MM.1S (cell line): Measurements from ENCODE around the gene JPT2.

Source experiments
- DNase-seq: peaks from one replicate; pipeline ENCODE4 v3.0.0-alpha.2; 2015
- H2AFZ ChIP-seq: fragments of 300-600 bp; sonication (generic); 2 replicates; pipeline ENCODE4 v1.6.0; 2016; ENCODE audit warnings: antibody characterized with exemption, low read length
- H3F3A ChIP-seq: fragments of 300-600 bp; sonication (generic); 2 replicates; pipeline ENCODE4 v1.6.1; 2016; ENCODE audit warnings: mild to moderate bottlenecking, antibody characterized with exemption, low read length, moderate library complexity, mixed read lengths; ENCODE audit not compliant: insufficient read depth
- H3K27ac ChIP-seq: fragments of 300-600 bp; sonication (generic); 2 replicates; pipeline ENCODE4 v1.5.1; 2016; ENCODE audit warnings: mild to moderate bottlenecking, low read length
- H3K27me3 ChIP-seq: fragments of 300-600 bp; sonication (generic); replicated peaks from 2 replicates; pipeline ENCODE4 v1.6.0; 2016; ENCODE audit warnings: low read length; ENCODE audit not compliant: insufficient read depth
- H3K36me3 ChIP-seq: fragments of 300-600 bp; sonication (generic); replicated peaks from 2 replicates; pipeline ENCODE4 v1.6.1; 2016; ENCODE audit warnings: mild to moderate bottlenecking, low read length, mixed read lengths; ENCODE audit not compliant: insufficient read depth
- H3K4me1 ChIP-seq: fragments of 300-600 bp; sonication (generic); 2 replicates; pipeline ENCODE4 v1.6.1; 2016; ENCODE audit warnings: low read length, mixed read lengths
- H3K4me2 ChIP-seq: fragments of 300-600 bp; sonication (generic); 2 replicates; pipeline ENCODE4 v1.6.0; 2016; ENCODE audit warnings: low read depth, low read length
- H3K4me3 ChIP-seq: fragments of 300-600 bp; sonication (generic); 2 replicates; pipeline ENCODE4 v1.5.1; 2016; ENCODE audit warnings: low read length, mixed read lengths
- H3K79me2 ChIP-seq: fragments of 300-600 bp; sonication (generic); 2 replicates; pipeline ENCODE4 v1.6.1; 2016; ENCODE audit warnings: mixed run types, low read length, mixed read lengths
- H3K9ac ChIP-seq: fragments of 300-600 bp; sonication (generic); 2 replicates; pipeline ENCODE4 v1.6.1; 2016; ENCODE audit warnings: low read length, mixed read lengths
- H3K9me2 ChIP-seq: fragments of 300-600 bp; sonication (generic); replicated peaks from 2 replicates; pipeline ENCODE4 v1.6.1; 2016; ENCODE audit warnings: mild to moderate bottlenecking, low read length, mixed read lengths; ENCODE audit not compliant: insufficient read depth
- H3K9me3 ChIP-seq: fragments of 300-600 bp; sonication (generic); replicated peaks from 2 replicates; pipeline ENCODE4 v1.6.1; 2016; ENCODE audit warnings: mild to moderate bottlenecking, low read length, mixed read lengths; ENCODE audit not compliant: insufficient read depth
- H4K20me1 ChIP-seq: fragments of 300-600 bp; sonication (generic); 2 replicates; pipeline ENCODE4 v1.6.1; 2016; ENCODE audit warnings: mild to moderate bottlenecking, low read length, moderate library complexity, mixed read lengths; ENCODE audit not compliant: insufficient read depth
- EZH2 ChIP-seq: fragments of 300-600 bp; sonication (generic); optimal IDR thresholded peaks from 2 replicates; pipeline ENCODE3; 2017; ENCODE audit warnings: low read depth, mild to moderate bottlenecking, antibody characterized with exemption, low read length, mixed read lengths
- EZH2phosphoT487 ChIP-seq: fragments of 300-600 bp; sonication (generic); IDR thresholded peaks from 2 replicates; pipeline ENCODE4 v1.6.1; 2018; ENCODE audit warnings: antibody characterized with exemption, low read length
- TF ChIP-seq, protein P1 (sequence below): fragments of 300-600 bp; sonication (generic); IDR thresholded peaks from 2 replicates; pipeline ENCODE4 v1.5.1; 2016; ENCODE audit warnings: antibody characterized with exemption, low read length, mixed read lengths

The JPT2 gene

DNA sequence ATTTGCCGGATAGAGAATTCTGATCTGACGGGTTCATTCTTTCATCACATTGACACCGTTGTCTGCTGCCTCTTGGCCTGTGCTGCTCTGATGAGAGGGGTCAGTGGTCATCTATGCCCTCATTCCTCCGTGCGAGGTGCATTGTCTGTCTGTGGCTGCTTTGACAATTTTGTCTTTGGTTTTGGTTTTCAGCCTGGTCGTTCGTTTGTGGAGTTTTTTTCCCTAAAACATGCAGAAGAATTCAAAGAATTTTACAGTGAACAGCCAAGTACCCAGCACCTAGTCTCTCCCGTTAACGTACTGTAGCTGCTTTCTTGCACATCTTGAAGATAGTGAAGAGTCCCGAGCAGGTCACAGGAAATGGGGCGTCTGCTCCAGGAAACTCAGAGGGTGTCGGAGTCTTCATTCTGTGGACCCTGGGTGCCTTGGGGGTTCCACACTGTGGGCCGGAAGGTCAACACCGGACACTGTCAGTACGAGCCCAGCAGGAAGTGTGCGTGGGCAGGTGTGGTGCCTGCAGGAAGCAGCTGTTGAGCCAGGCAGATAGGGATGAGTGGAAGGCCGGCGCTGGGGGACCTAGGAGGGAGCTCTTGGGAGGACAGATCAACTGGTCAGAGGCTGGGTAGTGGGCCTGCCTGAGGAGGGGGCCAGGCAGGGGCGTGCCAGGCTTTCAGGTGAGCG, 37.7 kb upstream of the JPT2 start:
- Histone ChIP-seq H3K27ac (no peak overlapping the region), H3K9me2 (no peaks in the 10 kb centered on the region), H3K4me3 (no peak overlapping the region), H4K20me1 (no peaks in the 10 kb centered on the region), H3K36me3 (peaks cover 6% of the 10 kb centered on the region; the same call in 1 of the 2 replicates), H3K9me3 (no peaks in the 10 kb centered on the region), H3K9ac (no peak overlapping the region), H3F3A (no peaks in the 10 kb centered on the region), H3K79me2 (no peaks in the 10 kb centered on the region), H3K4me2 (no peak overlapping the region), H3K27me3 (no peaks in the 10 kb centered on the region), H3K4me1 (no peaks in the 10 kb centered on the region), H2AFZ (no peak overlapping the region)
- DNase-seq = no peak
- no peak for TF ChIP-seq EZH2
- TF ChIP-seq EZH2phosphoT487 = no peak
- TF ChIP-seq, protein P1, sequence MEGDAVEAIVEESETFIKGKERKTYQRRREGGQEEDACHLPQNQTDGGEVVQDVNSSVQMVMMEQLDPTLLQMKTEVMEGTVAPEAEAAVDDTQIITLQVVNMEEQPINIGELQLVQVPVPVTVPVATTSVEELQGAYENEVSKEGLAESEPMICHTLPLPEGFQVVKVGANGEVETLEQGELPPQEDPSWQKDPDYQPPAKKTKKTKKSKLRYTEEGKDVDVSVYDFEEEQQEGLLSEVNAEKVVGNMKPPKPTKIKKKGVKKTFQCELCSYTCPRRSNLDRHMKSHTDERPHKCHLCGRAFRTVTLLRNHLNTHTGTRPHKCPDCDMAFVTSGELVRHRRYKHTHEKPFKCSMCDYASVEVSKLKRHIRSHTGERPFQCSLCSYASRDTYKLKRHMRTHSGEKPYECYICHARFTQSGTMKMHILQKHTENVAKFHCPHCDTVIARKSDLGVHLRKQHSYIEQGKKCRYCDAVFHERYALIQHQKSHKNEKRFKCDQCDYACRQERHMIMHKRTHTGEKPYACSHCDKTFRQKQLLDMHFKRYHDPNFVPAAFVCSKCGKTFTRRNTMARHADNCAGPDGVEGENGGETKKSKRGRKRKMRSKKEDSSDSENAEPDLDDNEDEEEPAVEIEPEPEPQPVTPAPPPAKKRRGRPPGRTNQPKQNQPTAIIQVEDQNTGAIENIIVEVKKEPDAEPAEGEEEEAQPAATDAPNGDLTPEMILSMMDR = no peak

DNA sequence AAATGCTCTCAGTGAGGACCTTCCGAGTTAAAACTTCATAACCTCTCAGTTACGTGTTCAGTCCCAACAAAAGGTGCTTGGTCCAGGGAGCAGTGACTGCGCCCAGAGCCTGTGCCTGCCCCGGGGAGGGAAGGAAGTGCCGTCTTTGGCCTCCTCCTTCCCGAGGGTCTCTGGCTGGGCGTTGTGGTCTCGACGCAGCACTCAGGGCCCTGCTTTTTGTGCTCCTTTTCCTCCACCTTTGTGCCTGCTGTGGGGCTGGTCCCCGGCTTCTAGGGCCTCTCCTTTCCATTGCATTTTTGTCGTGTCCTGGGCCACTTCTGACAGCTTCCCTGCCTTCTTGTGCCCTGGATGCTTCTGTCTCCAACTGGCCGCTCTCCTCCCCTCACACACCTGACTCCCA, 36.8 kb upstream of the JPT2 start:
- no peaks in the 10 kb centered on the region for H3K27me3 ChIP-seq
- peaks cover 6% of the 10 kb centered on the region; the same call in 1 of the 2 replicates for H3K36me3 ChIP-seq
- no peaks in the 10 kb centered on the region for H3K9me3 ChIP-seq
- H3K4me1 ChIP-seq = no peaks in the 10 kb centered on the region
- no peak for DNase-seq
- H2AFZ ChIP-seq = no peak overlapping the region
- no peak overlapping the region for H3K4me2 ChIP-seq
- no peak overlapping the region for H3K4me3 ChIP-seq
- H3K9ac ChIP-seq = no peak overlapping the region
- no peak overlapping the region for H3K27ac ChIP-seq
- no peaks in the 10 kb centered on the region for H3K79me2 ChIP-seq
- H3F3A ChIP-seq = no peaks in the 10 kb centered on the region
- no peak for TF ChIP-seq EZH2phosphoT487
- TF ChIP-seq, protein P1 = no peak
- no peak for TF ChIP-seq EZH2
- H3K9me2 ChIP-seq = no peaks in the 10 kb centered on the region
- no peaks in the 10 kb centered on the region for H4K20me1 ChIP-seq

GRCh38 chr16:1642148-1642547, 35.9 kb upstream of the JPT2 start:
- no peak overlapping the region for H3K27ac ChIP-seq
- H3K27me3 ChIP-seq = no peaks in the 10 kb centered on the region
- no peaks in the 10 kb centered on the region for H3K4me1 ChIP-seq
- no peak overlapping the region for H3K4me3 ChIP-seq
- no peak overlapping the region for H2AFZ ChIP-seq
- no peak for DNase-seq
- no peaks in the 10 kb centered on the region for H3K9me3 ChIP-seq
- H3K79me2 ChIP-seq = no peaks in the 10 kb centered on the region
- H3K9ac ChIP-seq = no peak overlapping the region
- no peaks in the 10 kb centered on the region for H4K20me1 ChIP-seq
- peaks cover 6% of the 10 kb centered on the region; the same call in 1 of the 2 replicates for H3K36me3 ChIP-seq
- H3F3A ChIP-seq = no peaks in the 10 kb centered on the region
- TF ChIP-seq, protein P1 = no peak
- TF ChIP-seq EZH2 = no peak
- no peak for TF ChIP-seq EZH2phosphoT487
- no peaks in the 10 kb centered on the region for H3K9me2 ChIP-seq
- H3K4me2 ChIP-seq = no peak overlapping the region
